HG03442 (cell line): ENCODE data around the gene MAPK12.

Source experiments
- ATAC-seq: cut with Tn5 transposase; IDR thresholded peaks from one replicate; pipeline ENCODE4 v1.9.1; 2021; ENCODE audit warnings: mild to moderate bottlenecking, moderate library complexity; ENCODE audit not compliant: unreplicated experiment

The MAPK12 gene

GRCh38 chr22:50261615-50262459, at the start of gene MAPK12:
MAPK12 (minus strand) TSS chr22:50261683; CDS start chr22:50261509, 174 bp downstream.
- peak; percentile 38 for ATAC-seq

DNA sequence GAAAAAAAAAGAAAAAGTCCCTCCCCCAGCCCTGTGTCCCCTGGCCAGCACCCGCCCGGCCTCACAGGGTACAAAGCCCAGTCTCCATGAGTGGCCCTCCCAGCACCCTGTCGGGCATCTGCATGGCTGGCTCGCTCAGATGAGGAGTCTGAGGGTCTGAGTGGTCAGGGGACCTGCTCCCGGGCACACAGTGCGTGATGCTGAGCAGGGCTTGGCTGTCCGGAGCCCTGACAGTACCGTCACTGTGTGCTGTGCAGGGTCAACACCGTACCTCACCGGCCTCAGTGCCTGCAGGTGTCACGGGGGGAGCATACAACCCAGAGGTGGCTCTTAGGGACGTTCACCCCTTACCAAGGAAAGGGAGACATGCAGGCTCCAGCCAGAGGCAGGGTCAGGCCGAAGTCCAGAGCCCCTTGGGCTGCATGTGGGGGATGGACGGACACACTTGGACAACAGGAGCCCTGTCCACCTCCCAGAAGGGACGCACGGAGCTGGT, 49.5 kb upstream of the MAPK12 start:
- ATAC-seq = no peak

DNA sequence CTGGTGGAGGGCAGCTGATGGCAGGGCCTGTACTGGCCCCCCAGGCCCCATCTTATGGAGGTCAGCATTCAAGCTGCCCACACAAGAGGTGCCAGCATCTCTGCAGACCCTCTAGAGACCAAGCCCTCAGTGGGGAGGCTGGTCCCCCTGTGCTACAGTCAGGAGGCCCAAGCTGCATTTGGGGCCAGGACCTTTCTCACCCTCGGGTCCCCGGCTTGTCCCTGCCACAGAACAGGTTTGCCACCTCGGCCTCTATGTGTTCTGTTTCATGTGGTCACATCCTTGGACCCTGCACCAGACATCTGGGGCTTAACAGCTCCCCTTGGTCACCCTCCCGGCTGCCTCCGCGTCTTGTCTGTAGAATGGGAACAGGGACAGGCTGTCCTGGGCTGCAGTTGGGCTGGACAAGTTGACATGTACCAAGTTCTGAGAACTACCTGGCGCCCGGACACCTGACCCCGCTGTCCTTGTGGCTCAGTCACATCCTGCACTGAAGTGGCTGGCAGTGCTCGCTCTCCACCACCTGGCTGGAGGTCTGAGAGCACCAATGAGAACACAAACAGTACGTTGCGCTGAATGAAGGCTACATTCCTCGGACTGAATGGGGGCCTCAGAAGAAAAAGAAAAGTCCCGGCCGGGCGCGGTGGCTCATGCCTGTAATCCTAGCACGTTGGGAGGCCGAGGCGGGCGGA, 48.7 kb upstream of the MAPK12 start:
- ATAC-seq = no peak

DNA sequence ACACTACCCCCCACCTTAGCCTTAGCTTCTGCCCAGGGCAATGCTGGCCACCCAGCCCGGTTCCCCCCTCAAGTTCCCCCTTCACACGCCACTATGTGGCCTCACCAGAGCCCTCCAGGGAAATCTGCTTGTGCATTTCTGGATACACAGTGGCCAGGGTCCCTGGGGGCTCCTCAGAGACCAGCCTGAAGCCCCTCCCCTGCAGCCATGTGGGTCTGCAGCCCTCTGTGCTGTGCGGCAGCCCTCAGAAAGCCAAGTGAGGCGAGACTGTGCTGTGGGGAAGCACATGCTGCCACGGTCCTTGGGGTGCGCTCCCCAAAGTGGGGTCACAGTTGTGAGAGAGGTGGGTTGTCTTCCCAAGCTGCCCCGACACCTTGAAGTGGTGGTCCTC, 48.1 kb upstream of the MAPK12 start:
- no peak for ATAC-seq

- no peak for ATAC-seq
Measured at GRCh38 chr22:50308986-50309600, 47.6 kb upstream of the MAPK12 start.

- no peak for ATAC-seq
Measured at GRCh38 chr22:50308597-50308935, 47.1 kb upstream of the MAPK12 start.

DNA sequence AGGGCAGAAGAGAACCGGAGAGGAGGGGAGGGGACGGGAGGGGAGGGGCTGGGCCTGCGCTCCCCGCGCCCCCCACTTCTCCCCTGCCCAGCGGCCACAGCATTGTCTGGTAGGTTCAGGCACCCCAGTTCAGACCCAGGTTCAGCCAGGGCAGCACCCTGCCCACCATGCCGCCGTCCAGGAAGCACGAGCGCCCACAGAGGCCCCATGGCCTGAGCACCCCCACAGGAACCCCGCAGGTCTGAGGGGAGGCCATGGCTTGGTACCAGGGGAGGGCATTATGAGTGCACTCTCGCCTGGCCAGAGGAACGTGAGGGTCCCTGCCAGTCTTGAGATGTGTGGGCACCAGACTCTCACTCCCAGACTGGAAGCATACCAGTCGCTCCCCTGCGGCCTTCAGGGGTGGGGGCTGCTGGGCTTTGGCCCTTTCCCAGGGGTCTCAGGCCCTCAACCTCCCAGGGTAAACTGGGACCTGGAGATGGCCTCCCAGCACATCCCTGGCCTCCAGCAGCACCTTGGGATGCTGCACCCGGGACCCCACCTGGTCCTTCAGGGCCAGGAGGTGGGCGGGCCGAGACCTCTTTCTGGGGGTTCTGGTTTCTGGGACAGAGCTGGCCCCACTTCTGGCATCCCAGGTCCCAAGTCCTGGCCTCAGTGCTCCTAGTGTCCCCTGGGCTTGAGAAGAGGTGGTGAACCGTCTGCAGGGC, 46.6 kb upstream of the MAPK12 start:
- no peak for ATAC-seq

- no peak for ATAC-seq
Measured at GRCh38 chr22:50306753-50307749, 45.6 kb upstream of the MAPK12 start, which contains the start of gene PLXNB2. PLXNB2 (minus strand) TSS chr22:50307646; CDS start chr22:50290584, 17,062 bp downstream.

GRCh38 chr22:50305923-50306566, 44.6 kb upstream of the MAPK12 start:
- no peak for ATAC-seq

DNA sequence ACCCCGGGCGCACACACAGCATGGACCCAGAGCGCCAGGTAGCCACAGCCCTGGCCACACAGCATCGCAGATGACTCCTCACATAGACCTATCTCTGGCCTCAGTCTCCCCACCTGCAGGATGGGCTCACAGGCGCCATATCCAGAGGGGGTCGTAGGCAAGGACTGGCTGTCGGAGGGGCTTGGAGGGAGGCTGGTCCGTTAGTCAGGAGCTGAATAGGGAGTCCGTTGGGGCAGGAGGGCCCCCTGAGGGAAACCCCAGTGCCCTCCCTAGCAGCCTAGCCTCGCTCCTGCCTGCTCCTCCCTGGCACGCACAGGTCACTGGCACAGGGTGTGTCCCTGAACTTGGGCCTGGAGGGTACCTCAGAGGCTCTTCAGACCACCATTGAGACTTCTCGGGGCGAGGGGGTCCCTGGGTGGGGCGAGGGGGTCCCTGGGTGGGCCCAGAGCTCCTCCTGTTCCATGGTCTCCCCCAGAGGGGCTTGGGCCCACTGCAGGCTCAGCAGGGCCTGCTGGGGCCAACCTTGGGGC, 44.0 kb upstream of the MAPK12 start:
- no peak for ATAC-seq

- no peak for ATAC-seq
Measured at GRCh38 chr22:50304528-50305392, 43.3 kb upstream of the MAPK12 start.

DNA sequence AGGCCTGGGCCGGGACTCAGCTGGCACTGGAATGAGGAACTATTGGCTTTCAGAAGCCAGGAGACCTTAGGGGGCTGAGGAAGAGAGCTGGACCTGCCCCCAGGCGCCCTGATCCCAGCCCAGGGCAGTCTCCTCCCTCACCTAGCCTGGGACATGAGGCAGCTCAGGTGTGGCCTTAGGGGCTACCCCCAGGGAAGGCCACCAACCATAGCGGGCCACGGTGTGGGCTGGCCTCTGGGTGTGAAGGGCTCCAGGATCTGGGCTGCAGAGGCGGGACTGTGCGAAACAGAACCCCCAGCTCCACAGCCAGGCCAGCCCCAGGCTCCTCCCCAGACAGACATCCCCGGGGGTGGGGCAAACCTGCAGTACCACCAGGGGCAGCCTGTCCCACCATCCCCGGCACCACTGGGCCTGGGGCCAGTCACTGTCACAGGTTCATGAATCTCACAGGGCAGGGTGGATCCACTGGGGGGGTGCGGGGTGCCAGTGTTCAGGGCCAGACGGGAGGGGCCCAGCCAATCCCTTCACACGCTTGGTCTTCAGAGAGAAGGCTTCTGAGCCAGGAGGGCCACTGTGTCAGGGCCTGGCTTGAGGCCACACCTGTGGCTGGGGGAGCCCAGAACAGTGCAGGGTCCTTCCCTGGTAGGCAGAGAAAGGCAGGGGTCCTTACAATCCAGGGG, 42.5 kb upstream of the MAPK12 start:
- no peak for ATAC-seq

- ATAC-seq = no peak
Measured at GRCh38 chr22:50303515-50303847, 42.0 kb upstream of the MAPK12 start.

DNA sequence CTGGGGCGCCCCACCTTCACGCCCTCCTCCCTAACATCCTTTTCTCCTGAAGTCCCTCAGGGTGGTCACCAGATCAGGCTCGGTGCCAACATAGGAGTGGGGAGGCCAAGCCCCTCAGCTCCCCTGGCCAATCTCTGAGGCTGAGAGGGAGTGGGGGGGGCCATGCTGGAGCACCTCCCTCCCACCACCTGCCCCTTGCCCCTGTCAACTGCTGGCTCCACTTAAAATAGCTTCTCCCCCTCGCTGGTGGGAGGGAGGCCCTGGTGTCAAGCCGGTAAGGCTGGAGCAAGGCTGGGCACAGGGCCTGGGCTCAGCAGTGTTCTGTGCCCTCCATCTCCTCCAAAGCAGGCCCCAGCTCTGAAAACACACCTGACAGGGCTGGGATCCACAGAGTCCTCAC, 41.1 kb upstream of the MAPK12 start:
- no peak for ATAC-seq

- no peak for ATAC-seq
Measured at GRCh38 chr22:50302041-50302541, 40.6 kb upstream of the MAPK12 start.

GRCh38 chr22:50301581-50301991, 40.1 kb upstream of the MAPK12 start:
- no peak for ATAC-seq

DNA sequence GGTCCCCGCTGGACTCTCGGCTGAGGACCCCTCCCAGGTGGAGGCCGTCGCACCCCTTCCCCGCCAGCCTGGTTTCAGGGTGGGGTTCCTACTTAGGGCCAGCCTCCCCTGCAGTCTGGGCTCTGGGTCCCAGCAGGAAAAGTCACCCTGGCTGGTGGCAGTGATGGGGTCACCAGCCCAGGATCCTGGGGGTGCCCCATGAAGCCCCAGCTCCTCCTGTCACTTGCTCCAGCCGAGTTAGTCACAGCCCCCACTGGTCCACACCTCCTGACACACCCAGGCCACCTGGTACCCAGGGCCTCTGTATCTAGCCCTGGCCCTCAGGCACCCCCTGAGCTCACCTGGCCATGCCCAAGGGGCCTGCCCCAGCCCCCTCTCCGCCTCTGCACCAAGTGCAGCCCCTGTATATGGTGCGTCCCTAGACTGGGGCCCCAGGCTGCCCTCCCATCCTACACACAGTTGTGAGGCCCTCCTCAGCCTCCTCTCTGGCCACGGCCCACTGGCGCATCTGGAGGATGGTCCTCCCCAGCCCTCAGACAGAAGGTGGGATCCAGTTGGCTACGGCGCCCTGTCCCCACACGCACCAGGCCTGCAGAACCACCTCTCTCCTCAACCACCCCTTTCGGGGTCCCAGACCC, 39.3 kb upstream of the MAPK12 start:
- no peak for ATAC-seq
